KBM-7 (cell line): ENCODE data around the gene FSTL4.
A peak's percentile ranks its signal among the peaks of the same experiment; 100 is the strongest.

Experiments used
- DNase-seq: peaks from one replicate; pipeline ENCODE4 v3.0.0-alpha.2; 2015
- in situ Hi-C: fragments of 300-500 bp; cut with MboI; formaldehyde crosslinking; loops from 2 replicates; pipeline ENCODE4 v1.14.3; 2020; ENCODE audit warnings: low sequenced_read_pairs, low pct_unique_long_range_greater_than_20kb, mixed read lengths

FSTL4 gene

DNA sequence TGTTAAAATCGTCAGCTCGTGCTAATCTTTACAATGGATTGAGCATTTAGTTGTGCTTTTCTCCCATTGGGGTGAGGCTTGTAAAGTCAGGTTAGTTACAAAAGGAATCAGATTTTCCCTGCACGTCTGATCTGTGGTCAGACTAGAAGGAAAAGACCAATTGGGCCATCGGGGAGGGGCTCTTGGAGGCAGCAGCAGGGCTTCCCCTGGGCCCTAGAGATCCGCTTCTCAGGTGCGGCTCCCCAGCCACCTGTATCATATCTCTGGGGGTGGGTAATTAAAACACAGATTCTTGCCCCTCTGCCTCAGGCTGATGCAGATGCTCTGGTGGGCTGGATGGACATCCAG lies 360.2 kb downstream of the FSTL4 start:
- in situ Hi-C loops: no loop called here
- DNase-seq: no peak

GRCh38 chr5:133251296-133252132 lies 360.8 kb downstream of the FSTL4 start:
- in situ Hi-C loops: no loop called here
- no peak for DNase-seq

GRCh38 chr5:133250527-133250926 lies 361.8 kb downstream of the FSTL4 start:
- in situ Hi-C loops: no loop called here
- DNase-seq: no peak

DNA sequence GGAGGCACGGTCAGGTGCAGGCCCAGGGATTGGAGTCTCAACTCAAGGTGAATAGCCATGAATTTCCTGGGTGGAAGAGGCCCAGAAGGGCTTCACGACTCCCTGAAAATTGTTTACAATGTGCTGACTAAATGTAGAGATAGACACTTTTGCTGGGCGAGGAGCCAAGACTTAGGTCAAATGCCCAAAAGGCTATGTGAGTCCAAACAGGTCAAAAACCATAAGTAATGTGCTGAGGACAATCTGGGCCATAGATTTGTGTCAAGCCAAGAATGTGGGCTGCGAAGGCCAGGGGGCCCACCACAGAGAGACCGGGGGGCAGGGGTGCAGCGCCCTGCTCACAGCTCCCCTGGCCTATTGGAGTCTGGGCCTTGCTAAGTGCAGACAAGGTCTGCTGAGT lies 362.7 kb downstream of the FSTL4 start:
- DNase-seq: no peak
- in situ Hi-C loops: no loop called here

- DNase-seq: no peak
- in situ Hi-C loops: no loop called here
Measured at GRCh38 chr5:133247881-133248624, 364.3 kb downstream of the FSTL4 start.

GRCh38 chr5:133247151-133247709 lies 365.1 kb downstream of the FSTL4 start:
- in situ Hi-C loops: no loop called here
- DNase-seq: no peak

GRCh38 chr5:133246376-133247150 lies 365.8 kb downstream of the FSTL4 start:
- no peak for DNase-seq
- in situ Hi-C loops: no loop called here

DNA sequence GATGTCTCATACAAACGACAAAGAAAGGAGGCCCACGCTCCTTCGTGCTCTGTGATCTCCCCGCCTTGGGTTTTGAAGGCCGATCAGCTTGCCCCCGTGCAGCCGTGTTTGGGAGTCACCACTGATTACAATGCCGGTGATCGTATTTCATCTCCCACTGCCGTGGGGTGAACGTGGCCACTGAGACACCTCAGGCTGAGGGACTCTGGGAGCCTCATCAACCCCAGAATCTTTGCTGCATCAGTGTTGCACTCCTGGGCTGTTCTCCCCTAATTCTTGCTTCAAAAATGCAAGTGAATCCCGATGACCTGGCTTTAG lies 366.3 kb downstream of the FSTL4 start:
- DNase-seq: no peak
- in situ Hi-C loops: no loop called here

DNA sequence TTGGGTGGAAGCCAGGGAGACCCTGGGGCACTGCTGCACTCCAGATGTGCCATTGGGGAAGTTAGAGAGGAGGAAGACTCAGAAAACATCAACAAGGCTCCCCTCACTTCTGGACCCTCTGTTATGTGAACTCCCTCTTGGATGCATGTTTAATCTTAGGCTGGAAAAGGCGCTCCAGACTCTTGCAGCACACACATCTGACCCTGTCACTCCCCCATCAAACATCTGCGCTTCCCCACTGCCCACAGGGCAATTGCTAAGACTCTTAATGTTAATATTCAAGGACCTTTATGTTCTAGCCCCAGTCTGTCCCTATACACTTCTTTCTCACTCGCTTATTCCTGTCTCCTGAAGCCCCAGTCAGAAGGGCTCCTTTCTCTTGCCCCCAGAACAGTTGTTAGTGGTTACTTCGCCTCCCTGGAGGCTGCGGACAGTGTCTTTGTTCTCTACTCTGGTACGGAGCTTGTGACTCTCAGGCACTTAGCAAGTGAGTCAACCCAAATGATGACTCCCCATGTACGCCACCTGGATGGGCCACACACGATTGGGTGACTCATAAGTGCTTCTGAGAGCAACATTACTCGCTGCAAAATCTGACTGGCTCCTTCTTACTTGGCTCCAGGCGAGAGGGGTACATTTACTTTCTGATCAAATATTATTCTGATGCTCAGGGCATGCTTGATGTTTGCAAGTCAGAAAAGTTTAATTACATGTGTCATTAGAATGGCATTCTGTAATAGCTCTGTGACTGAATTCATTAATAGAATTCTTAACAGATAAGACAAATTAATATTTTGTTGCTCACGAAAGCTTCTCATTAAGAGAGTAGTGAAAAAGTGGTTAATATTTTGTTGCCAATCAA lies 366.9 kb downstream of the FSTL4 start:
- in situ Hi-C loops: no loop called here
- no peak for DNase-seq

DNA sequence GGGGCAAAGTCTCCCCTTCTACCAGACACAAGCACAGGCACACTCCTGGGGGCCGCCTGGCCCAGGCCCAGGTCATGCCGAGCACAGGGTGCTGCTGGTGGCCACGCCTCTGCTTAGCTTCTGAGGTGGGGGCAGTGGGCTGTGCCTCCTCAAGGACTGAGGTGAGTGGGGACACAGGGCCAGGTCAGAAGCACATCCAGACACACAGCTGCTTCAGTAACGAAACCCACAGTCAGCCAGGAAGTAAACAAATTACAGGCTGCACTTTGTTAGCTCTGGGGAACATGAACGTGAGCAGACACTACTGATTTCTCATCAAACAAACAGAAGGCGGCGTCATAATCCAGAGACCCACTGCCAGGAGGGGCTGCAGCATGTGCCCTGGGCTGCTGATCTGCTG lies 368.1 kb downstream of the FSTL4 start:
- no peak for DNase-seq
- in situ Hi-C loops: no loop called here

GRCh38 chr5:133243196-133243595 lies 369.1 kb downstream of the FSTL4 start:
- DNase-seq: no peak
- in situ Hi-C loops: no loop called here

DNA sequence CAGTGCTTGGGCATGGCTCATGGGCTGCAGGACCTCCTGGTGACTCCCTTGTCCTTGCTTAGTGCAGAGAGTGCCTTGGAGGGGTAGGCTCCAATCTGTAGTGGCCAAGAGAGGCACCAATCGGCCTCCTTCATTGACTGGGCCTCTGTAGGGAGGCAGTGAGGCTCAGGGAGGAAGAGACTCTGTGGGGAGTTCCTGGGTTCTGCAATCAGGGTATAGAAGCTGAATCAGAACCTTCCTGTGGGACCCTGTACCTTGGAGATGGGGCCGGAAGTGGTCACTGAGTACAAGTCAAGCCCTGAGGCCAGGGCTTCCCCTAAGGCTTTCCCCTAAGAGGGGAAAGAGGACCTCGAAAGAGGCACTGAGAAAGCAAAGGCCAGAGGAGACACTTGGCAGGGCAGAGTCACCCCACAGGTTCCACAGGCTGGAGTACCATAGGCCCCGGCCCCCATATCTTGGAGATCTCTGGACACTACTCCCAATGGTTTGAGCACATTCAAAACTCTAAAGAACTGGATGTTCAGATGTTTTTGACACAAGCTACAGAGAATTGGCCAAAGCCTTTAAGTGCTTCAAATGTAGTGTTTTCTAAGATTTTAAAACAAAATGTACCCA lies 370.0 kb downstream of the FSTL4 start:
- no peak for DNase-seq
- in situ Hi-C loops: no loop called here

GRCh38 chr5:133241179-133242092 lies 370.9 kb downstream of the FSTL4 start:
- in situ Hi-C loops: no loop called here
- peak; percentile 13 for DNase-seq

DNA sequence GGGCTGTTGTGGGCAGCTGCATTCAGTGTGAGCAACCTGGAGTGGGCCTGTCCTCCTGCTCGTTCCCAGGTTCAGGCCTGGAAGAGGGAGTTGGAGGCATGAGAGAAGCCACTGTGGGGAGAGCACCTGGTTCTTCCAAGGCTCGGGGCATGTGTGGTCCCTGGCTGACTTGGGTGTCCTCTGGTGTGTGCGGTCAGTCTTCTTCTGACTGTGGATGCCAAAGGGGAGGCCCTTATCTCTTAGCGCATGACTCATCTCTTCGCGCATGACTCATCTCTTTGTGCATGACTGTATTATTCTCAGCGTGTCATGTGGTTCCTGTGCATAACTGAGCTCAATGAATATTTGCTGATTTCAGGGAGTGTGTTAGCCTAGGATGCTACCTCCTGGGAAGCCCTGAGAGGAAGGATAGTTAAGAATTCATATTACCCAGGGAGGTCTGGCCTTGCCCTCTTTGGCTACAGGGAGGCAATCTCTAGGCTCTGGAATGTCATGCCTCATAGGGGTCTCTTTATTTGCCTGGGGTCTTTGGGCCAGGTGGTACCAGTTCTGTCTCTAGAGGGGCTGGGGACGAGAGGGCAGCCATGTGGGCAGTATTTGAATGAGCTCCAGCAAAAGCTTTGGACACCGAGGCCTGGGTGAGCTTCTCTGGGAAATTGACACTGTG lies 371.8 kb downstream of the FSTL4 start:
- peak; percentile 47 for DNase-seq
- in situ Hi-C loops: no loop called here

DNA sequence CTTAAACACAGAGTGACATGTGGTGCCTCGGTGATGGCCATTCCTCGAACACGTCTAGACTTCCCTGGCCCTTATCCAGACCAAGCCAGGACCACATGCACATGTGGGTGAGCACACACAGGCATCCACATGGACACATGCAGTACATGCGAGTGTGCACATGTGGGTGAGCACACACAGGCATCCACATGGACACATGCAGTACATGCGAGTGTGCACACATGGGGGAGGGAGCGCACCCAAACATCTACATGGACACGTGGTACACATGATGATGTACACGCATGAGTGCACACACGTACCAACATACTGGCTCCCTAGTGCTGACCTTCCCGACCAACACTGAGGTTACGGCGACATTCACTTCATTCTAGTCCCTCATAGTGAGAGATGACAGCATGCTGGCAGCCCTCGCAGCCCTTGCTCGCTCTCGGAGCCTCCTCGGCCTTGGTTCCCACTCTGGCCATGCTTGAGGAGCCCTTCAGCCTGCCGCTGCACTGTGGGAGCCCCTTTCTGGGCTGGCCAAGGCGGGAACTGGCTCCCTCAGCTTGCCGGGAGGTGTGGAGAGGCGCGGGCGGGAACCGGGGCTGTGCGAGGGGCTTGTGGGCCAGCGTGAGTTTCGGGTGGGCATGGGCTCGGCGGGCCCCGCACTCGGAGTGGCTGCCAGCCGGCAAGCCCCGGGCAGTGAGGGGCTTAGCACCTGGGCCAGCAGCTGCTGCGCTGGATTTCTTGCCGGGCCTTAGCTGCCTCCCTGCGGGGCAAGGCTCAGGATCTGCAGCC lies 373.7 kb downstream of the FSTL4 start:
- in situ Hi-C loops: no loop called here

DNA sequence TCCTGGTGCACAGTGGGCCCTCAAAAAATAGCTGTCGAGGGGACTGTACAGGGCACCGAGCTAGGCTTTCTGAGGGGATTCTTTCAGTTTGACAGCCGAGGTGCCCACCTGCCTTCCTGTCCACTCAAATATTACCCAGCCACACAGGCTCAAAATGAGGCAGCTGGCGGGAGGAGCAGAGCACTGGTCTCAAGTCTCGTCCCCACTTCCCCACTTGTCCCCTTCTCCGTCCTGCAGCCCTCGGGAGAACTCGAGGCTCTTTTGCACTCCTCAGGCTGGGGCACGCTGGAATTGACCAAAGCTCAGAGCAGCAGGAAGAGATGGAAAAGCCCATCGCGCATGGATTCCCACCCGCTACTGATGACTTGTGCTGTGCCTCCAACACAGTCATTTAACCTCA lies 375.4 kb downstream of the FSTL4 start:
- in situ Hi-C loops: no loop called here
- DNase-seq: no peak

More for the DNA sequence above, 373.7 kb downstream of the FSTL4 start:
- no peak for DNase-seq
